ENCODE measurements around the gene SEPTIN8.

- no peak for TF ChIP-seq KDM4B (CRISPR knock-in tag; IDR thresholded peaks at IDR 0.05)
- no peak for TF ChIP-seq POLR2AphosphoS5 (IDR thresholded peaks at IDR 0.05; ENCODE audit: low read depth, low read length)
- no peak for TF ChIP-seq ZBTB7A (CRISPR knock-in tag; IDR thresholded peaks at IDR 0.05)
- TF ChIP-seq JUN (CRISPR knock-in tag; IDR thresholded peaks at IDR 0.05), result no peak
- TF ChIP-seq ZNF570 (CRISPR knock-in tag; IDR thresholded peaks at IDR 0.05; ENCODE audit: borderline replicate concordance), result no peak
- TF ChIP-seq ZFX (CRISPR knock-in tag; IDR thresholded peaks at IDR 0.05; ENCODE audit: low read depth), result no peak
- TF ChIP-seq FOXP4 (CRISPR knock-in tag; IDR thresholded peaks at IDR 0.05), result no peak
- no peak for TF ChIP-seq JUNB (CRISPR knock-in tag; IDR thresholded peaks at IDR 0.05; ENCODE audit: borderline replicate concordance)
- no peak for TF ChIP-seq DNMT3B (CRISPR knock-in tag; conservative IDR thresholded peaks at IDR 0.05)
- no peak for TF ChIP-seq BRCA1 (CRISPR knock-in tag; IDR thresholded peaks at IDR 0.05)
- TF ChIP-seq RXRB (CRISPR knock-in tag; IDR thresholded peaks at IDR 0.05; ENCODE audit: borderline replicate concordance), result no peak
- TF ChIP-seq RAD21 (CRISPR knock-in tag; IDR thresholded peaks at IDR 0.05), result no peak
- no peak for TF ChIP-seq ZNF761 (CRISPR knock-in tag; conservative IDR thresholded peaks at IDR 0.05)
Measured at GRCh38 chr5:132766806-132767055, 10.3 kb downstream of the SEPTIN8 start.

Measured in HepG2 (cell line).